ENCODE data around the gene ZNF148.

The ZNF148 gene

GRCh38 chr3:125382298-125382697 lies 7.2 kb upstream of the ZNF148 start:
- TF ChIP-seq CTCF (IDR thresholded peaks at IDR 0.05): no peak

DNA sequence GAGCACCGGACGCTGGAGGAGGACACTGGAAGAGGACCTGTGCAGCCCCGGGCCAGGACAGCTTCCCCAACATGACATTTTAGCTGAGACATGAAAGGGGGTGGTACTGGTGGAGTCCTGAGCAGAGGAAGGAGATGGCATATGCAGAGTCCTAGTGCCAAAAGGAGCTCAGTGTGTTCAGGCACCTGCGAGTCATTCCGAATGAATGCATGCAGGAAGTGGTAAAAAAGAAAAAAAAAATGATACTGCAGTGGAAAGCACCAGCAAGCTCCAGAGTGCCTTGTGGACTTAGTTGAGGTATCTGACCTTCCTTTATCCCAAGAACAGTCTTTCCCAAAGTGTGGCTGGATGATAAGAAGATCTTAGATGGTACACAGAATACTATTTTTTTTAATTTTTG lies 6.6 kb upstream of the ZNF148 start:
- TF ChIP-seq CTCF (IDR thresholded peaks at IDR 0.05): no peak

DNA sequence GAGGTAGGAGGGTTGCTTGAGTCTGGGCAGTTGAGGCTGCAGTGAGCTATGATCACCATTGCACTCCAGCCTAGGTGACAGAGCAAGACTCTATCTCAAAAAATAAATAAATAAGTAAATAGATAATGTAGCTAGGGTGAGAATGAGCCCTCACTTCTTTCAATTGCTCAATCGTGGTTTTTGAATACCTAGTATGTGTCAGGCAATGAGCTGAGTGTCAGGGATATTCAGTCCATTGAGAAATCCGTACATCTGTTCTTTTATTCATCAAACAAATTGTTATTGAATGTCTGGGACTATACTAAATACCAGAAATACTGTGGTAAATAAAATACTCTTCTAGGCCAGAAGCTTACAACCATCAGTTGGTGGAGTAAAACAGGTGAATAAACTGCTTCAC lies 6.2 kb upstream of the ZNF148 start:
- TF ChIP-seq CTCF (IDR thresholded peaks at IDR 0.05): no peak

- TF ChIP-seq CTCF (IDR thresholded peaks at IDR 0.05): no peak
Measured at GRCh38 chr3:125379483-125379882, 4.4 kb upstream of the ZNF148 start.

- no peak for TF ChIP-seq CTCF (IDR thresholded peaks at IDR 0.05)
Measured at GRCh38 chr3:125378762-125379161, 3.6 kb upstream of the ZNF148 start.

GRCh38 chr3:125375950-125376679 lies 990 bp upstream of the ZNF148 start:
- TF ChIP-seq CTCF (IDR thresholded peaks at IDR 0.05): no peak

DNA sequence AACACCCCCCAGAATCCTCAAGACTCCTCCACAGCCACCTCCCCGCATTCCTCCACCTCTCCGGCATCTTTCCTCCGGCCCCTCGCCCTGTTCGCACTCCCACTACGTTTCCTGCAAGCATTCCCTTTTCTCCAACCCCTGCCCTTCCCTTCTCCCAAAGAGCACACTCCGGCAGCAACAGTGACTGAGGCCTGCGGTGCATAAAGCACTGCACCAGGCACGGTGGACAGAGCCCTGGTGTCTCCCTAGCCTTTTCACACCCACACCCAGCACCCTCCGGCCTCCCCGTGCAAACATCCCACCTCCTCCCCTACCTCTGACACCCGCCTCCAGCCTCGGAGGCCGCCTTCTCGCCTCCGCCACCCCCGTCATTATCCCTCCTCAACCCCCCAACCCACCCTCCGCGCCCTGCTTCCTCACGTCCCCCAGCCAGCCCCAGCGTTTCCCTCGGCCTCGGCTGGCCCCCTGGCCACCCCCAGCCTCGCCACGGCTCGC lies 577 bp downstream of the ZNF148 start:
- no peak for TF ChIP-seq CTCF (IDR thresholded peaks at IDR 0.05)

Data from LNCAP (cell line).